K562 (cell line): Measurements from ENCODE around the gene SFXN5. TPM values are rescaled to one million over a fixed set of nuclear protein-coding genes. Genes with fewer than 3 reads are reported as not detected.
A peak's percentile ranks its signal among the peaks of the same experiment; 100 is the strongest.

ENCODE experiments used
- CC2D1A ChIP-seq: fragments of 450-650 bp; IDR thresholded peaks from 2 replicates; pipeline ENCODE4 v1.6.1; 2017; ENCODE audit warnings: mild to moderate bottlenecking
- DEAF1 ChIP-seq: fragments of 450-650 bp; formaldehyde crosslinking; IDR thresholded peaks from 2 replicates; pipeline ENCODE4 v1.4.0; 2020; ENCODE audit warnings: mild to moderate bottlenecking, moderate library complexity
- ESRRA ChIP-seq: fragments of 450-650 bp; IDR thresholded peaks from 2 replicates; pipeline ENCODE4 v1.6.1; 2014; ENCODE audit warnings: low read depth, mild to moderate bottlenecking, moderate library complexity, borderline replicate concordance
- ETV5 ChIP-seq: sonication (generic); formaldehyde crosslinking; IDR thresholded peaks from 2 replicates; pipeline ENCODE4 v1.4.0; 2020; ENCODE audit warnings: low read depth, mild to moderate bottlenecking, missing genetic modification reagents
- MAFF ChIP-seq: IDR thresholded peaks from 2 replicates; pipeline ENCODE4 v1.6.1; 2012; ENCODE audit warnings: low read length, improper control_type of control experiment
- MNT ChIP-seq, 2 experiments: fragments of 450-650 bp; conservative IDR thresholded peaks; 2 replicates each; pipeline ENCODE4 v1.6.1; 2017; ENCODE audit warnings: mild to moderate bottlenecking in 2 of 2, moderate library complexity in 2 of 2
- NR3C1 ChIP-seq: sonication (generic); formaldehyde crosslinking; IDR thresholded peaks from 2 replicates; pipeline ENCODE4 v1.8.1; 2022; ENCODE audit warnings: missing genetic modification reagents
- NRF1 ChIP-seq, 2 experiments: fragments of 450-650 bp; IDR thresholded peaks in 1 of 2; conservative IDR thresholded peaks in 1 of 2; 2 replicates each; pipeline ENCODE4 v1.6.1; 2014; ENCODE audit warnings: mild to moderate bottlenecking in 2 of 2
- POLR2A ChIP-seq: fragments of 450-650 bp; conservative IDR thresholded peaks from 2 replicates; pipeline ENCODE4 v1.6.1; 2016
- POLR2B ChIP-seq: fragments of 450-650 bp; IDR thresholded peaks from 2 replicates; pipeline ENCODE4 v1.6.1; 2018; ENCODE audit warnings: low read depth; ENCODE audit not compliant: partially characterized antibody
- SAP30 ChIP-seq: fragments of 200-600 bp; sonication (generic); IDR thresholded peaks from 2 replicates; pipeline ENCODE4 v1.6.1; 2012; ENCODE audit warnings: borderline replicate concordance, low read depth, mild to moderate bottlenecking, moderate library complexity, low read length, control low read depth, inconsistent platforms; ENCODE audit not compliant: insufficient read depth, poor library complexity, severe bottlenecking
- SMAD3 ChIP-seq: fragments of 450-650 bp; formaldehyde crosslinking; conservative IDR thresholded peaks from 2 replicates; pipeline ENCODE4 v1.4.0; 2020; ENCODE audit warnings: mild to moderate bottlenecking
- SRF ChIP-seq, 2 experiments: fragments of 250-450, 450-650 bp in 1 of 2; sonication (Bioruptor Pico) in 1 of 2; sonication (generic) in 1 of 2; formaldehyde crosslinking; IDR thresholded peaks; 2 replicates each; pipeline versions ENCODE4 v1.5.0 to v1.5.1; 2020 to 2022; ENCODE audit warnings: mild to moderate bottlenecking in 1 of 2, missing genetic modification reagents in 1 of 2
- XRCC3 ChIP-seq: fragments of 450-650 bp; IDR thresholded peaks from 2 replicates; pipeline ENCODE4 v1.6.1; 2017; ENCODE audit warnings: mild to moderate bottlenecking, moderate library complexity
- ZFP1 ChIP-seq: fragments of 450-650 bp; formaldehyde crosslinking; IDR thresholded peaks from 2 replicates; pipeline ENCODE4 v1.4.0; 2020; ENCODE audit warnings: mild to moderate bottlenecking, mixed read lengths
- ZNF133 ChIP-seq: fragments of 250-450 bp; sonication (Bioruptor Pico); IDR thresholded peaks from 2 replicates; pipeline ENCODE4 v1.4.0; 2020; ENCODE audit warnings: mild to moderate bottlenecking
- ZNF507 ChIP-seq: conservative IDR thresholded peaks from 2 replicates; pipeline ENCODE4 v1.6.1; 2017; ENCODE audit warnings: missing genetic modification characterization, missing compliant biosample characterization
- ZNF79 ChIP-seq: fragments of 250-450 bp; sonication (Bioruptor Pico); IDR thresholded peaks from 2 replicates; pipeline ENCODE4 v1.4.0; 2020; ENCODE audit warnings: low read depth, mild to moderate bottlenecking, moderate library complexity
- polyA plus RNA-seq, 8 experiments: library from polyadenylated mRNA; depleted of rRNA in 4 of 8; stranded (reverse) in 5 of 8; unstranded in 3 of 8; fragments of >200 nt; fragmentation: Nextera tagmentation in 2 of 8; fragmentation: Illumina TruSeq in 1 of 8; extraction: Ambion mirVana in 2 of 8; extraction: Trizol in 1 of 8; gene quantifications; 2 replicates each; pipeline versions ENCODE4 v1.2.1 to v1.2.3, GENCODE V29; 2011 to 2014; ENCODE audit warnings: inconsistent platforms in 1 of 8, missing spikeins in 1 of 8
- total RNA-seq, 7 experiments: library from RNA; depleted of rRNA in 6 of 7; stranded (reverse); fragments of >200 nt in 6 of 7; fragmentation: Illumina TruSeq in 2 of 7; extraction: Trizol in 2 of 7; gene quantifications; 2 replicates each; pipeline versions ENCODE4 v1.2.1 to v1.2.3, GENCODE V29; 2011 to 2021; ENCODE audit warnings: low replicate concordance in 1 of 7
- TF ChIP-seq, protein P1 (sequence below): fragments of 450-650 bp; IDR thresholded peaks from 2 replicates; pipeline ENCODE4 v1.6.1; 2018; ENCODE audit not compliant: partially characterized antibody
- TF ChIP-seq, protein P2 (sequence below): fragments of 200-800 bp; sonication (Bioruptor generic); IDR thresholded peaks from 2 replicates; pipeline ENCODE4 v1.6.1; 2017; ENCODE audit warnings: missing genetic modification characterization, missing compliant biosample characterization

SFXN5 gene
- total and polyA plus RNA-seq, 9 of the 15 experiments (the other 6 are each of a cell fraction or from before 2014, with no cell fraction given), result 8.3 to 22.6 (median 16.0) TPM

DNA sequence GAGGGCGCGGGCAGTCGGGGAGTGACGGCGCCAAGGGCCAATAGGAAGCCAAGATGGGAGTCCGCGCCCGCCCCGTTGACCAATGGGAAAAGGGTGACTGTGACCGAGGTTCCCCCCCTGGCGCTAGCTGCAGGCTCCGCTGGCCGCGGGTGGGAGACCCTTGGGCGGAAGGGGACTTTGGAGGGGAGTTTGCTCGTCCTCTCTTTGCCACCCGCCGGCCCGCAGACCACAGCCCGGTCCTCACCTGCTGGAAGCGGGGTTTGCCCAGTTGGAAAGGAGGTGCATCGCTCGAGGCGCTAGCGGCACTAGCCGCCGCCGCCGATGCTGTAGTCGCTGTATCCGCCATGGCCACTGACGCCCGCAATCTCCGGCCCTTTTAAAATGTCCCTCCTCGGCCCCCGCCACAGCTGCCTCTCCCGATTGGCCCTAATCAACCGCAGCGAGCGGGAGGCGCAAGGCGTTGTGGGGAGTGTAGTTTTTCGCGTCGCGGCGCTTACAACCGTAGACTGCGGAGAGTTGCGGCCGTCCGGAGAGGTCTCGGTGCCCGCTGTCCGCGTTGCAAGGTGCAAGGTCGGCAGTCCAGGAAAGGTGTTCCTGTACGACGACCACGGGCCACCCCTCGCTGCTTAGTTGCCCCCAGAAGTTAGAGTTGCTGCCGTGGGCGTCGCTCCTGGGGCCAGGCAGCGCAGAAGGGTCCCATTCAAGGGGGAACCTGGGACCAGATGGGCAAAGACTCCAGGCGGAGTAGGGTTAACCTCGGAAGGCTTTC is at the start of gene SFXN5 (continued):
- TF ChIP-seq MNT (conservative IDR thresholded peaks at IDR 0.05) (peak; percentile 58 to 73; a peak in 3 of 4 replicates), POLR2A (peak; percentile 94), ZNF507 (no peak), XRCC3 (no peak), ZNF79 (CRISPR knock-in tag) (no peak), ETV5 (CRISPR knock-in tag) (peak; percentile 79), SRF (CRISPR knock-in tag; IDR thresholded peaks at IDR 0.05) (peak in 1 of 2 experiments; percentile 62; a peak in 1 of 4 replicates), DEAF1 (CRISPR knock-in tag) (no peak), ZNF133 (CRISPR knock-in tag) (no peak), MAFF (no peak), ESRRA (peak; percentile 87; the same call in 1 of the 2 replicates), NRF1 (conservative IDR thresholded peaks at IDR 0.05 in 1 of 2, IDR thresholded peaks at IDR 0.05 in 1 of 2) (peak; percentile 51 to 60; a peak in 2 of 4 replicates), NR3C1 (CRISPR knock-in tag) (no peak; the same call in 1 of the 2 replicates), SMAD3 (CRISPR knock-in tag) (no peak), ZFP1 (CRISPR knock-in tag) (no peak), SAP30 (peak; percentile 71), CC2D1A (0 out of 2 replicates have a peak, but pooled peaks have one; percentile 13), POLR2B (peak; percentile 84)
- TF ChIP-seq, protein P1, sequence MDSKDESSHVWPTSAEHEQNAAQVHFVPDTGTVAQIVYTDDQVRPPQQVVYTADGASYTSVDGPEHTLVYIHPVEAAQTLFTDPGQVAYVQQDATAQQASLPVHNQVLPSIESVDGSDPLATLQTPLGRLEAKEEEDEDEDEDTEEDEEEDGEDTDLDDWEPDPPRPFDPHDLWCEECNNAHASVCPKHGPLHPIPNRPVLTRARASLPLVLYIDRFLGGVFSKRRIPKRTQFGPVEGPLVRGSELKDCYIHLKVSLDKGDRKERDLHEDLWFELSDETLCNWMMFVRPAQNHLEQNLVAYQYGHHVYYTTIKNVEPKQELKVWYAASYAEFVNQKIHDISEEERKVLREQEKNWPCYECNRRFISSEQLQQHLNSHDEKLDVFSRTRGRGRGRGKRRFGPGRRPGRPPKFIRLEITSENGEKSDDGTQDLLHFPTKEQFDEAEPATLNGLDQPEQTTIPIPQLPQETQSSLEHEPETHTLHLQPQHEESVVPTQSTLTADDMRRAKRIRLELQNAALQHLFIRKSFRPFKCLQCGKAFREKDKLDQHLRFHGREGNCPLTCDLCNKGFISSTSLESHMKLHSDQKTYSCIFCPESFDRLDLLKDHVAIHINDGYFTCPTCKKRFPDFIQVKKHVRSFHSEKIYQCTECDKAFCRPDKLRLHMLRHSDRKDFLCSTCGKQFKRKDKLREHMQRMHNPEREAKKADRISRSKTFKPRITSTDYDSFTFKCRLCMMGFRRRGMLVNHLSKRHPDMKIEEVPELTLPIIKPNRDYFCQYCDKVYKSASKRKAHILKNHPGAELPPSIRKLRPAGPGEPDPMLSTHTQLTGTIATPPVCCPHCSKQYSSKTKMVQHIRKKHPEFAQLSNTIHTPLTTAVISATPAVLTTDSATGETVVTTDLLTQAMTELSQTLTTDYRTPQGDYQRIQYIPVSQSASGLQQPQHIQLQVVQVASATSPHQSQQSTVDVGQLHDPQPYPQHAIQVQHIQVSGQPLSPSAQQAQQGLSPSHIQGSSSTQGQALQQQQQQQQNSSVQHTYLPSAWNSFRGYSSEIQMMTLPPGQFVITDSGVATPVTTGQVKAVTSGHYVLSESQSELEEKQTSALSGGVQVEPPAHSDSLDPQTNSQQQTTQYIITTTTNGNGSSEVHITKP, result peak; percentile 69
- TF ChIP-seq, protein P2, sequence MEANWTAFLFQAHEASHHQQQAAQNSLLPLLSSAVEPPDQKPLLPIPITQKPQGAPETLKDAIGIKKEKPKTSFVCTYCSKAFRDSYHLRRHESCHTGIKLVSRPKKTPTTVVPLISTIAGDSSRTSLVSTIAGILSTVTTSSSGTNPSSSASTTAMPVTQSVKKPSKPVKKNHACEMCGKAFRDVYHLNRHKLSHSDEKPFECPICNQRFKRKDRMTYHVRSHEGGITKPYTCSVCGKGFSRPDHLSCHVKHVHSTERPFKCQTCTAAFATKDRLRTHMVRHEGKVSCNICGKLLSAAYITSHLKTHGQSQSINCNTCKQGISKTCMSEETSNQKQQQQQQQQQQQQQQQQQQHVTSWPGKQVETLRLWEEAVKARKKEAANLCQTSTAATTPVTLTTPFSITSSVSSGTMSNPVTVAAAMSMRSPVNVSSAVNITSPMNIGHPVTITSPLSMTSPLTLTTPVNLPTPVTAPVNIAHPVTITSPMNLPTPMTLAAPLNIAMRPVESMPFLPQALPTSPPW, result peak; percentile 95
